Activated CD4-positive, alpha-beta T cell treated with anti-CD3 and anti-CD28 coated beads, Interleukin-2, amount 50 U/mL, for 1 hour (primary cell): ENCODE results near the gene NMRAL1.

Experiments used
- DNase-seq: peaks from one replicate; pipeline ENCODE4 v3.0.0-alpha.2; 2020

The NMRAL1 gene

GRCh38 chr16:4501071-4501478, 26.6 kb upstream of the NMRAL1 start:
- no peak for DNase-seq

GRCh38 chr16:4500272-4500671, 25.8 kb upstream of the NMRAL1 start:
- no peak for DNase-seq

- no peak for DNase-seq
Observed at GRCh38 chr16:4499196-4499555, 24.8 kb upstream of the NMRAL1 start.

- DNase-seq = no peak
Observed at GRCh38 chr16:4498546-4499195, 24.2 kb upstream of the NMRAL1 start.

GRCh38 chr16:4496305-4496704, 21.9 kb upstream of the NMRAL1 start:
- no peak for DNase-seq

GRCh38 chr16:4495766-4496165, 21.3 kb upstream of the NMRAL1 start:
- DNase-seq = no peak

- no peak for DNase-seq
Observed at GRCh38 chr16:4494746-4495490, 20.5 kb upstream of the NMRAL1 start.

GRCh38 chr16:4491898-4492297, 17.5 kb upstream of the NMRAL1 start:
- DNase-seq = no peak

- DNase-seq = no peak
Observed at GRCh38 chr16:4489030-4489429, 14.6 kb upstream of the NMRAL1 start.

GRCh38 chr16:4488499-4488967, 14.1 kb upstream of the NMRAL1 start:
- no peak for DNase-seq

- no peak for DNase-seq
Observed at GRCh38 chr16:4487955-4488498, 13.6 kb upstream of the NMRAL1 start.

GRCh38 chr16:4486126-4486893, 11.9 kb upstream of the NMRAL1 start:
- no peak for DNase-seq

- DNase-seq = no peak
Observed at GRCh38 chr16:4481963-4482362, 7.5 kb upstream of the NMRAL1 start.

- DNase-seq = no peak
Observed at GRCh38 chr16:4481526-4481925, 7.1 kb upstream of the NMRAL1 start.

- no peak for DNase-seq
Observed at GRCh38 chr16:4477966-4478365, 3.5 kb upstream of the NMRAL1 start.

- peak; percentile 90 for DNase-seq
Observed at GRCh38 chr16:4475880-4476788, 1.7 kb upstream of the NMRAL1 start, which contains the start of gene HMOX2. TSS of gene HMOX2 (plus strand) at chr16:4476398. CDS start at chr16:4505525, 29,127 bp downstream.

GRCh38 chr16:4472880-4473279, 1.5 kb downstream of the NMRAL1 start:
- DNase-seq = no peak

GRCh38 chr16:4471869-4472268, 2.6 kb downstream of the NMRAL1 start:
- no peak for DNase-seq

- no peak for DNase-seq
Observed at GRCh38 chr16:4468972-4469371, 5.5 kb downstream of the NMRAL1 start.

- no peak for DNase-seq
Observed at GRCh38 chr16:4467916-4468315, 6.5 kb downstream of the NMRAL1 start.

GRCh38 chr16:4465977-4466779, 8.2 kb downstream of the NMRAL1 start:
- peak; percentile 49 for DNase-seq
